Measurements from ENCODE around the gene SRPK3.

GRCh38 chrX:153778684-153779101 is 2.1 kb upstream of the SRPK3 start:
- TF ChIP-seq, protein P1, sequence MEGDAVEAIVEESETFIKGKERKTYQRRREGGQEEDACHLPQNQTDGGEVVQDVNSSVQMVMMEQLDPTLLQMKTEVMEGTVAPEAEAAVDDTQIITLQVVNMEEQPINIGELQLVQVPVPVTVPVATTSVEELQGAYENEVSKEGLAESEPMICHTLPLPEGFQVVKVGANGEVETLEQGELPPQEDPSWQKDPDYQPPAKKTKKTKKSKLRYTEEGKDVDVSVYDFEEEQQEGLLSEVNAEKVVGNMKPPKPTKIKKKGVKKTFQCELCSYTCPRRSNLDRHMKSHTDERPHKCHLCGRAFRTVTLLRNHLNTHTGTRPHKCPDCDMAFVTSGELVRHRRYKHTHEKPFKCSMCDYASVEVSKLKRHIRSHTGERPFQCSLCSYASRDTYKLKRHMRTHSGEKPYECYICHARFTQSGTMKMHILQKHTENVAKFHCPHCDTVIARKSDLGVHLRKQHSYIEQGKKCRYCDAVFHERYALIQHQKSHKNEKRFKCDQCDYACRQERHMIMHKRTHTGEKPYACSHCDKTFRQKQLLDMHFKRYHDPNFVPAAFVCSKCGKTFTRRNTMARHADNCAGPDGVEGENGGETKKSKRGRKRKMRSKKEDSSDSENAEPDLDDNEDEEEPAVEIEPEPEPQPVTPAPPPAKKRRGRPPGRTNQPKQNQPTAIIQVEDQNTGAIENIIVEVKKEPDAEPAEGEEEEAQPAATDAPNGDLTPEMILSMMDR (conservative IDR thresholded peaks at IDR 0.05; ENCODE audit: low read depth in 2 of 2): peak; percentile 13 to 34; a peak in 2 of 4 replicates
- TF ChIP-seq EZH2phosphoT487 (IDR thresholded peaks at IDR 0.05; ENCODE audit: unreplicated experiment) (no peak), EZH2 (IDR thresholded peaks at IDR 0.05; ENCODE audit: low read depth, unreplicated experiment) (no peak), JUNB (IDR thresholded peaks at IDR 0.05; ENCODE audit: unreplicated experiment) (no peak), ZNF114 (CRISPR knock-in tag; IDR thresholded peaks at IDR 0.05) (no peak), REST (IDR thresholded peaks at IDR 0.05; ENCODE audit: unreplicated experiment) (no peak), POLR2AphosphoS5 (IDR thresholded peaks at IDR 0.05; ENCODE audit: low read depth) (no peak), NANOG (IDR thresholded peaks at IDR 0.05; ENCODE audit: borderline replicate concordance) (no peak), CREB1 (CRISPR knock-in tag; IDR thresholded peaks at IDR 0.05; ENCODE audit: low read depth) (no peak), ZNF331 (CRISPR knock-in tag; IDR thresholded peaks at IDR 0.05; ENCODE audit: low read depth) (no peak)
- TF ChIP-seq, protein P2, sequence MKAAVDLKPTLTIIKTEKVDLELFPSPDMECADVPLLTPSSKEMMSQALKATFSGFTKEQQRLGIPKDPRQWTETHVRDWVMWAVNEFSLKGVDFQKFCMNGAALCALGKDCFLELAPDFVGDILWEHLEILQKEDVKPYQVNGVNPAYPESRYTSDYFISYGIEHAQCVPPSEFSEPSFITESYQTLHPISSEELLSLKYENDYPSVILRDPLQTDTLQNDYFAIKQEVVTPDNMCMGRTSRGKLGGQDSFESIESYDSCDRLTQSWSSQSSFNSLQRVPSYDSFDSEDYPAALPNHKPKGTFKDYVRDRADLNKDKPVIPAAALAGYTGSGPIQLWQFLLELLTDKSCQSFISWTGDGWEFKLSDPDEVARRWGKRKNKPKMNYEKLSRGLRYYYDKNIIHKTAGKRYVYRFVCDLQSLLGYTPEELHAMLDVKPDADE (IDR thresholded peaks at IDR 0.05): no peak
- TF ChIP-seq, protein P3, sequence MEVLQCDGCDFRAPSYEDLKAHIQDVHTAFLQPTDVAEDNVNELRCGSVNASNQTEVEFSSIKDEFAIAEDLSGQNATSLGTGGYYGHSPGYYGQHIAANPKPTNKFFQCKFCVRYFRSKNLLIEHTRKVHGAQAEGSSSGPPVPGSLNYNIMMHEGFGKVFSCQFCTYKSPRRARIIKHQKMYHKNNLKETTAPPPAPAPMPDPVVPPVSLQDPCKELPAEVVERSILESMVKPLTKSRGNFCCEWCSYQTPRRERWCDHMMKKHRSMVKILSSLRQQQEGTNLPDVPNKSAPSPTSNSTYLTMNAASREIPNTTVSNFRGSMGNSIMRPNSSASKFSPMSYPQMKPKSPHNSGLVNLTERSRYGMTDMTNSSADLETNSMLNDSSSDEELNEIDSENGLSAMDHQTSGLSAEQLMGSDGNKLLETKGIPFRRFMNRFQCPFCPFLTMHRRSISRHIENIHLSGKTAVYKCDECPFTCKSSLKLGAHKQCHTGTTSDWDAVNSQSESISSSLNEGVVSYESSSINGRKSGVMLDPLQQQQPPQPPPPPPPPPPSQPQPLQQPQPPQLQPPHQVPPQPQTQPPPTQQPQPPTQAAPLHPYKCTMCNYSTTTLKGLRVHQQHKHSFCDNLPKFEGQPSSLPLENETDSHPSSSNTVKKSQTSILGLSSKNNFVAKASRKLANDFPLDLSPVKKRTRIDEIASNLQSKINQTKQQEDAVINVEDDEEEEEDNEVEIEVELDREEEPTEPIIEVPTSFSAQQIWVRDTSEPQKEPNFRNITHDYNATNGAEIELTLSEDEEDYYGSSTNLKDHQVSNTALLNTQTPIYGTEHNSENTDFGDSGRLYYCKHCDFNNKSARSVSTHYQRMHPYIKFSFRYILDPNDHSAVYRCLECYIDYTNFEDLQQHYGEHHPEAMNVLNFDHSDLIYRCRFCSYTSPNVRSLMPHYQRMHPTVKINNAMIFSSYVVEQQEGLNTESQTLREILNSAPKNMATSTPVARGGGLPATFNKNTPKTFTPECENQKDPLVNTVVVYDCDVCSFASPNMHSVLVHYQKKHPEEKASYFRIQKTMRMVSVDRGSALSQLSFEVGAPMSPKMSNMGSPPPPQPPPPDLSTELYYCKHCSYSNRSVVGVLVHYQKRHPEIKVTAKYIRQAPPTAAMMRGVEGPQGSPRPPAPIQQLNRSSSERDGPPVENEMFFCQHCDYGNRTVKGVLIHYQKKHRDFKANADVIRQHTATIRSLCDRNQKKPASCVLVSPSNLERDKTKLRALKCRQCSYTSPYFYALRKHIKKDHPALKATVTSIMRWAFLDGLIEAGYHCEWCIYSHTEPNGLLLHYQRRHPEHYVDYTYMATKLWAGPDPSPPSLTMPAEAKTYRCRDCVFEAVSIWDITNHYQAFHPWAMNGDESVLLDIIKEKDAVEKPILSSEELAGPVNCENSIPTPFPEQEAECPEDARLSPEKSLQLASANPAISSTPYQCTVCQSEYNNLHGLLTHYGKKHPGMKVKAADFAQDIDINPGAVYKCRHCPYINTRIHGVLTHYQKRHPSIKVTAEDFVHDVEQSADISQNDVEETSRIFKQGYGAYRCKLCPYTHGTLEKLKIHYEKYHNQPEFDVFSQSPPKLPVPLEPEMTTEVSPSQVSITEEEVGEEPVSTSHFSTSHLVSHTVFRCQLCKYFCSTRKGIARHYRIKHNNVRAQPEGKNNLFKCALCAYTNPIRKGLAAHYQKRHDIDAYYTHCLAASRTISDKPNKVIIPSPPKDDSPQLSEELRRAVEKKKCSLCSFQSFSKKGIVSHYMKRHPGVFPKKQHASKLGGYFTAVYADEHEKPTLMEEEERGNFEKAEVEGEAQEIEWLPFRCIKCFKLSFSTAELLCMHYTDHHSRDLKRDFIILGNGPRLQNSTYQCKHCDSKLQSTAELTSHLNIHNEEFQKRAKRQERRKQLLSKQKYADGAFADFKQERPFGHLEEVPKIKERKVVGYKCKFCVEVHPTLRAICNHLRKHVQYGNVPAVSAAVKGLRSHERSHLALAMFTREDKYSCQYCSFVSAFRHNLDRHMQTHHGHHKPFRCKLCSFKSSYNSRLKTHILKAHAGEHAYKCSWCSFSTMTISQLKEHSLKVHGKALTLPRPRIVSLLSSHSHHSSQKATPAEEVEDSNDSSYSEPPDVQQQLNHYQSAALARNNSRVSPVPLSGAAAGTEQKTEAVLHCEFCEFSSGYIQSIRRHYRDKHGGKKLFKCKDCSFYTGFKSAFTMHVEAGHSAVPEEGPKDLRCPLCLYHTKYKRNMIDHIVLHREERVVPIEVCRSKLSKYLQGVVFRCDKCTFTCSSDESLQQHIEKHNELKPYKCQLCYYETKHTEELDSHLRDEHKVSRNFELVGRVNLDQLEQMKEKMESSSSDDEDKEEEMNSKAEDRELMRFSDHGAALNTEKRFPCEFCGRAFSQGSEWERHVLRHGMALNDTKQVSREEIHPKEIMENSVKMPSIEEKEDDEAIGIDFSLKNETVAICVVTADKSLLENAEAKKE (CRISPR knock-in tag; IDR thresholded peaks at IDR 0.05): no peak
